IMR-90 (cell line): ENCODE data around the gene MNS1. TPM values are rescaled to one million over a fixed set of nuclear protein-coding genes. Genes with fewer than 3 reads are reported as not detected.

ENCODE experiments used
- ATAC-seq: fragments of 200-7000 bp; cut with Tn5 transposase; 2 replicates; pipeline ENCODE4 v1.9.1; 2020; ENCODE audit warnings: low read depth, mild to moderate bottlenecking, moderate library complexity
- BruUV-seq: library from RNA; stranded (reverse); fragments of 400-500 nt; replicated peaks from 2 replicates; lab custom pipeline; 2021; lab: Mats Ljungman, UMichigan
- CTCF ChIA-PET: fragments of 300-600 bp; formaldehyde crosslinking; extraction: SDS; loops from one replicate; lab custom pipeline; 2021; ENCODE audit warnings: antibody characterized with exemption; lab: Yijun Ruan, JAX
- POLR2A ChIA-PET: fragments of 300-600 bp; sonication (Branson Sonifier 250); formaldehyde crosslinking; loops from one replicate; lab custom pipeline; 2022; ENCODE audit warnings: antibody characterized with exemption; ENCODE audit not compliant: unreplicated experiment; lab: Charles Lee
- DNase-seq: peaks from one replicate; pipeline ENCODE4 v3.0.0; 2013
- H2AFZ ChIP-seq: replicated peaks from 2 replicates; pipeline ENCODE3; 2013; ENCODE audit warnings: low read length, mild to moderate bottlenecking; ENCODE audit not compliant: poor library complexity
- H2AK5ac ChIP-seq: 2 replicates; pipeline ENCODE4 v1.6.1; 2013; ENCODE audit warnings: low read depth, low read length, inconsistent platforms
- H2AK9ac ChIP-seq: replicated peaks from 2 replicates; pipeline ENCODE3; 2013; ENCODE audit warnings: mild to moderate bottlenecking, low read depth, low read length, moderate library complexity; ENCODE audit not compliant: poor library complexity
- H2BK120ac ChIP-seq: 2 replicates; pipeline ENCODE4 v1.6.1; 2013; ENCODE audit warnings: low read depth, low read length, inconsistent platforms
- H2BK15ac ChIP-seq: 3 replicates; pipeline ENCODE4 v1.6.1; 2013; ENCODE audit warnings: low read depth, low read length, inconsistent platforms
- H2BK20ac ChIP-seq: 2 replicates; pipeline ENCODE4 v1.6.1; 2013; ENCODE audit warnings: low read depth, mild to moderate bottlenecking, inconsistent platforms, low read length, moderate library complexity
- H2BK5ac ChIP-seq: 2 replicates; pipeline ENCODE4 v1.6.1; 2013; ENCODE audit warnings: mild to moderate bottlenecking, low read depth, low read length, inconsistent platforms; ENCODE audit not compliant: poor library complexity, severe bottlenecking
- H3K14ac ChIP-seq: replicated peaks from 2 replicates; pipeline ENCODE4 v1.6.1; 2013; ENCODE audit warnings: low read depth, low read length, inconsistent platforms
- H3K18ac ChIP-seq: 2 replicates; pipeline ENCODE4 v1.6.1; 2013; ENCODE audit warnings: low read depth, low read length, control low read depth
- H3K23ac ChIP-seq: 2 replicates; pipeline ENCODE4 v1.6.1; 2013; ENCODE audit warnings: low read depth, low read length, inconsistent platforms
- H3K27ac ChIP-seq: 2 replicates; pipeline ENCODE4 v1.5.1; 2013; ENCODE audit warnings: mild to moderate bottlenecking, control low read depth, low read length; ENCODE audit not compliant: insufficient read depth
- H3K27me3 ChIP-seq: 2 replicates; pipeline ENCODE4 v1.6.1; 2013; ENCODE audit warnings: low read length; ENCODE audit not compliant: control insufficient read depth, insufficient read depth
- H3K36me3 ChIP-seq: 2 replicates; pipeline ENCODE4 v1.6.1; 2013; ENCODE audit warnings: low read length, mixed read lengths; ENCODE audit not compliant: control insufficient read depth, insufficient read depth
- H3K4ac ChIP-seq: 2 replicates; pipeline ENCODE4 v1.6.1; 2013; ENCODE audit warnings: low read depth, low read length, inconsistent platforms
- H3K4me1 ChIP-seq: 2 replicates; pipeline ENCODE4 v1.6.1; 2013; ENCODE audit warnings: low read length, mixed read lengths; ENCODE audit not compliant: control insufficient read depth, insufficient read depth
- H3K4me2 ChIP-seq: 2 replicates; pipeline ENCODE4 v1.6.1; 2013; ENCODE audit warnings: low read depth, mild to moderate bottlenecking, control low read depth, low read length, moderate library complexity
- H3K4me3 ChIP-seq: 2 replicates; pipeline ENCODE4 v1.5.1; 2013; ENCODE audit warnings: low read depth, mild to moderate bottlenecking, control low read depth, low read length, moderate library complexity; ENCODE audit not compliant: insufficient read depth
- H3K56ac ChIP-seq: 2 replicates; pipeline ENCODE4 v1.6.1; 2013; ENCODE audit warnings: low read length, inconsistent platforms; ENCODE audit not compliant: insufficient read depth; ENCODE audit errors: extremely low read depth
- H3K79me1 ChIP-seq, 2 experiments: 2 replicates each; pipeline ENCODE4 v1.6.1; 2013; ENCODE audit warnings: low read length in 2 of 2, inconsistent platforms in 1 of 2, low read depth in 1 of 2
- H3K9ac ChIP-seq: 2 replicates; pipeline ENCODE4 v1.6.1; 2013; ENCODE audit warnings: low read depth, low read length, control low read depth
- H3K9me1 ChIP-seq: 2 replicates; pipeline ENCODE4 v1.6.1; 2013; ENCODE audit warnings: low read length, inconsistent platforms; ENCODE audit not compliant: insufficient read depth
- H3K9me3 ChIP-seq: 2 replicates; pipeline ENCODE4 v1.6.1; 2013; ENCODE audit warnings: low read length; ENCODE audit not compliant: control insufficient read depth, insufficient read depth
- H4K20me1 ChIP-seq: 2 replicates; pipeline ENCODE4 v1.6.1; 2013; ENCODE audit warnings: low read length, inconsistent platforms; ENCODE audit not compliant: insufficient read depth
- H4K5ac ChIP-seq: 2 replicates; pipeline ENCODE4 v1.6.1; 2013; ENCODE audit warnings: mild to moderate bottlenecking, low read depth, low read length, control low read depth
- H4K8ac ChIP-seq, 2 experiments: 2 replicates each; pipeline ENCODE4 v1.6.1; 2013; ENCODE audit warnings: low read depth in 2 of 2, low read length in 2 of 2, control low read depth in 1 of 2, inconsistent platforms in 1 of 2
- H4K91ac ChIP-seq: 2 replicates; pipeline ENCODE4 v1.6.1; 2013; ENCODE audit warnings: low read depth, low read length, inconsistent platforms; ENCODE audit not compliant: insufficient read depth
- BHLHE40 ChIP-seq: fragments of 150-350 bp; IDR thresholded peaks from 2 replicates; pipeline ENCODE4 v1.6.1; 2016; ENCODE audit warnings: mild to moderate bottlenecking, low read depth, low read length
- ELK1 ChIP-seq: fragments of 150-350 bp; IDR thresholded peaks from 2 replicates; pipeline ENCODE4 v1.6.1; 2016; ENCODE audit warnings: low read depth, mild to moderate bottlenecking, low read length, moderate library complexity, borderline replicate concordance
- FOS ChIP-seq: fragments of 150-350 bp; IDR thresholded peaks from 2 replicates; pipeline ENCODE4 v1.6.1; 2016; ENCODE audit warnings: low read depth, low read length
- MAFK ChIP-seq: IDR thresholded peaks from 2 replicates; pipeline ENCODE4 v1.6.1; 2012; ENCODE audit warnings: low read depth, low read length, improper control_type of control experiment
- NFE2L2 ChIP-seq: fragments of 150-350 bp; IDR thresholded peaks from 2 replicates; pipeline ENCODE4 v1.6.1; 2016; ENCODE audit warnings: low read depth, mild to moderate bottlenecking, low read length
- POLR2A ChIP-seq: IDR thresholded peaks from 2 replicates; pipeline ENCODE4 v1.6.1; 2012; ENCODE audit warnings: mild to moderate bottlenecking, low read depth, low read length
- RAD21 ChIP-seq: IDR thresholded peaks from 2 replicates; pipeline ENCODE4 v1.6.1; 2012; ENCODE audit warnings: low read length, improper control_type of control experiment
- RCOR1 ChIP-seq: IDR thresholded peaks from 2 replicates; pipeline ENCODE4 v1.6.1; 2012; ENCODE audit warnings: mild to moderate bottlenecking, low read length, improper control_type of control experiment; ENCODE audit not compliant: insufficient replicate concordance
- RFX5 ChIP-seq: IDR thresholded peaks from 2 replicates; pipeline ENCODE4 v1.8.0; 2012; ENCODE audit warnings: low read depth, mild to moderate bottlenecking, low read length, moderate library complexity
- SMC3 ChIP-seq: fragments of 150-350 bp; IDR thresholded peaks from 2 replicates; pipeline ENCODE4 v1.6.1; 2016; ENCODE audit warnings: low read depth, mild to moderate bottlenecking, antibody characterized with exemption, low read length, moderate library complexity
- WGBS, 2 experiments: methylation state at CpG; one replicate each; pipeline versions ENCODE4 v1.1.5 to v1.1.7; 2013; ENCODE audit warnings: missing lambda C conversion rate in 2 of 2; ENCODE audit not compliant: insufficient read length in 1 of 2; ENCODE audit errors: extremely low coverage in 2 of 2; 5-methylcytosine and 5-hydroxymethylcytosine counted together
- dilution Hi-C: fragments of 300-500 bp; cut with HindIII; formaldehyde crosslinking; loops from one replicate; pipeline ENCODE4 v1.14.3; 2018; ENCODE audit warnings: low sequenced_read_pairs; ENCODE audit not compliant: unreplicated experiment
- in situ Hi-C: fragments of 300-500 bp; cut with MboI; formaldehyde crosslinking; loops from 3 replicates; pipeline ENCODE4 v1.14.3; 2019; ENCODE audit warnings: low sequenced_read_pairs, inconsistent platforms, mixed read lengths
- intact Hi-C: fragments of 100-400 bp; cut with micrococcal nuclease; formaldehyde crosslinking; loops from 2 replicates; pipeline ENCODE4 v1.10.0; 2022
- polyA plus RNA-seq, 3 experiments: library from polyadenylated mRNA; depleted of rRNA; stranded (reverse); fragments of >200 nt; gene quantifications; 2 replicates each; pipeline ENCODE4 v1.2.3, GENCODE V29; 2012; ENCODE audit warnings: low replicate concordance in 1 of 3
- total RNA-seq: library from RNA; depleted of rRNA; stranded (reverse); fragments of >200 nt; gene quantifications from 2 replicates; pipeline ENCODE4 v1.2.3, GENCODE V29; 2012
- TF ChIP-seq, protein P1 (sequence below): conservative IDR thresholded peaks from 2 replicates; pipeline ENCODE4 v1.5.1; 2012; ENCODE audit warnings: mild to moderate bottlenecking, low read depth, low read length, improper control_type of control experiment
- TF ChIP-seq, protein P2 (sequence below): fragments of 150-350 bp; IDR thresholded peaks from 2 replicates; pipeline ENCODE4 v1.6.1; 2017; ENCODE audit warnings: mild to moderate bottlenecking, antibody characterized with exemption, low read length, low read depth

MNS1 gene
- total and polyA plus RNA-seq, 2 of the 4 experiments (the other 2 are of a cell fraction), result 0.36 to 0.84 TPM

- no peak for ATAC-seq
- no peak overlapping the region for H2AK5ac ChIP-seq
- intact Hi-C loops, result no loop called here
- no peaks in the 10 kb centered on the region for H3K79me1 ChIP-seq
- H2BK120ac ChIP-seq, result no peak overlapping the region
- peak; percentile 1 for DNase-seq
- no peak overlapping the region for H3K4me3 ChIP-seq
- H3K9ac ChIP-seq, result no peak overlapping the region
- BruUV-seq, result no TSS peak
- ChIA-PET POLR2A (no interaction called here), CTCF (no interaction called here)
- no peak overlapping the region; the same call in 1 of the 2 replicates for H3K4me2 ChIP-seq
- no peak overlapping the region for H2BK5ac ChIP-seq
- no peak overlapping the region for H4K8ac ChIP-seq
- H3K36me3 ChIP-seq, result no peaks in the 10 kb centered on the region
- H3K56ac ChIP-seq, result no peak overlapping the region
- no peak overlapping the region for H2BK20ac ChIP-seq
- no peak overlapping the region for H3K14ac ChIP-seq
- no peaks in the 10 kb centered on the region for H4K20me1 ChIP-seq
- in situ Hi-C loops, result no loop called here
- no peak overlapping the region for H2AFZ ChIP-seq
- no peak overlapping the region for H4K91ac ChIP-seq
- WGBS, 2 experiments, result no CpG with 5 or more reads among the region's 1 CpG
- no peak overlapping the region for H3K4ac ChIP-seq
- H3K9me3 ChIP-seq, result no peaks in the 10 kb centered on the region
- no peaks in the 10 kb centered on the region for H3K4me1 ChIP-seq
- no peak overlapping the region for H2BK15ac ChIP-seq
- no peak overlapping the region for H3K27ac ChIP-seq
- TF ChIP-seq ELK1 (no peak), RFX5 (no peak), SMC3 (no peak), RCOR1 (no peak), NFE2L2 (no peak), BHLHE40 (no peak), RAD21 (no peak), POLR2A (no peak), MAFK (no peak), FOS (no peak)
- TF ChIP-seq, protein P1, sequence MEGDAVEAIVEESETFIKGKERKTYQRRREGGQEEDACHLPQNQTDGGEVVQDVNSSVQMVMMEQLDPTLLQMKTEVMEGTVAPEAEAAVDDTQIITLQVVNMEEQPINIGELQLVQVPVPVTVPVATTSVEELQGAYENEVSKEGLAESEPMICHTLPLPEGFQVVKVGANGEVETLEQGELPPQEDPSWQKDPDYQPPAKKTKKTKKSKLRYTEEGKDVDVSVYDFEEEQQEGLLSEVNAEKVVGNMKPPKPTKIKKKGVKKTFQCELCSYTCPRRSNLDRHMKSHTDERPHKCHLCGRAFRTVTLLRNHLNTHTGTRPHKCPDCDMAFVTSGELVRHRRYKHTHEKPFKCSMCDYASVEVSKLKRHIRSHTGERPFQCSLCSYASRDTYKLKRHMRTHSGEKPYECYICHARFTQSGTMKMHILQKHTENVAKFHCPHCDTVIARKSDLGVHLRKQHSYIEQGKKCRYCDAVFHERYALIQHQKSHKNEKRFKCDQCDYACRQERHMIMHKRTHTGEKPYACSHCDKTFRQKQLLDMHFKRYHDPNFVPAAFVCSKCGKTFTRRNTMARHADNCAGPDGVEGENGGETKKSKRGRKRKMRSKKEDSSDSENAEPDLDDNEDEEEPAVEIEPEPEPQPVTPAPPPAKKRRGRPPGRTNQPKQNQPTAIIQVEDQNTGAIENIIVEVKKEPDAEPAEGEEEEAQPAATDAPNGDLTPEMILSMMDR, result no peak
- TF ChIP-seq, protein P2, sequence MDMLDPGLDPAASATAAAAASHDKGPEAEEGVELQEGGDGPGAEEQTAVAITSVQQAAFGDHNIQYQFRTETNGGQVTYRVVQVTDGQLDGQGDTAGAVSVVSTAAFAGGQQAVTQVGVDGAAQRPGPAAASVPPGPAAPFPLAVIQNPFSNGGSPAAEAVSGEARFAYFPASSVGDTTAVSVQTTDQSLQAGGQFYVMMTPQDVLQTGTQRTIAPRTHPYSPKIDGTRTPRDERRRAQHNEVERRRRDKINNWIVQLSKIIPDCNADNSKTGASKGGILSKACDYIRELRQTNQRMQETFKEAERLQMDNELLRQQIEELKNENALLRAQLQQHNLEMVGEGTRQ, result no peak
- no peak overlapping the region for H3K18ac ChIP-seq
- H2AK9ac ChIP-seq, result no peak overlapping the region
- no peaks in the 10 kb centered on the region for H3K27me3 ChIP-seq
- no peak overlapping the region for H4K5ac ChIP-seq
- dilution Hi-C loops, result no loop called here
- H3K23ac ChIP-seq, result no peak overlapping the region
- no peaks in the 10 kb centered on the region for H3K9me1 ChIP-seq
Measured at GRCh38 chr15:56460071-56460470, 4.9 kb downstream of the MNS1 start.
